B cell (primary cell): Measurements from ENCODE around the gene SLC12A4. TPM values are rescaled to one million over a fixed set of nuclear protein-coding genes. Genes with fewer than 3 reads are reported as not detected.

Experiments used
- ATAC-seq: fragments of 200-7000 bp; cut with Tn5 transposase; one replicate; pipeline ENCODE4 v1.10.0; 2021; ENCODE audit warnings: low read depth, mild to moderate bottlenecking, moderate number of reproducible peaks, moderate library complexity
- CTCF ChIA-PET: fragments of 350-600 bp; sonication (Branson Sonifier 250); formaldehyde crosslinking; loops from one replicate; lab custom pipeline; 2021; ENCODE audit warnings: antibody characterized with exemption, inconsistent platforms; lab: Charles Lee
- POLR2A ChIA-PET: fragments of 350-600 bp; sonication (Branson Sonifier 250); formaldehyde crosslinking; loops from one replicate; lab custom pipeline; 2021; ENCODE audit warnings: antibody characterized with exemption; lab: Charles Lee
- DNase-seq: peaks from one replicate; pipeline ENCODE4 v3.0.0; 2013
- H2AFZ ChIP-seq: 2 replicates; pipeline ENCODE4 v1.6.1; 2012; ENCODE audit warnings: mild to moderate bottlenecking, low read depth, low read length; ENCODE audit not compliant: insufficient read depth, poor library complexity, severe bottlenecking
- H3K27ac ChIP-seq, 2 donors: 1 replicate in 1 of 2; 2 replicates in 1 of 2; pipeline ENCODE4 v1.5.1; 2012 to 2013; ENCODE audit warnings: low read length in 2 of 2, mild to moderate bottlenecking in 2 of 2, moderate library complexity in 1 of 2
- H3K27me3 ChIP-seq, 4 experiments: fragments of 200-600 bp in 1 of 4; sonication (generic) in 1 of 4; replicated peaks in 1 of 4; 1 replicate in 2 of 4; 2 replicates in 2 of 4; pipeline versions ENCODE4 v1.6.1 to v1.7.0; 2013 to 2016; ENCODE audit warnings: low read length in 3 of 4, mild to moderate bottlenecking in 2 of 4, mixed read lengths in 1 of 4, moderate library complexity in 1 of 4; ENCODE audit not compliant: insufficient read depth in 4 of 4, control insufficient read depth in 3 of 4; ENCODE audit errors: control extremely low read depth in 1 of 4
- H3K36me3 ChIP-seq, 2 experiments: replicated peaks in 1 of 2; 1 replicate in 1 of 2; 2 replicates in 1 of 2; pipeline versions ENCODE4 v1.6.1 to v1.7.1; 2013; ENCODE audit warnings: low read length in 1 of 2; ENCODE audit not compliant: insufficient read depth in 2 of 2, control insufficient read depth in 1 of 2; ENCODE audit errors: control extremely low read depth in 1 of 2, extremely low read depth in 1 of 2
- H3K4me1 ChIP-seq, 2 donors: fragments of 200-600 bp in 1 of 2; sonication (generic) in 1 of 2; 1 replicate in 1 of 2; 2 replicates in 1 of 2; pipeline versions ENCODE4 v1.5.1 to v1.6.1; 2013 to 2017; ENCODE audit warnings: low read length in 2 of 2; ENCODE audit not compliant: control insufficient read depth in 2 of 2, insufficient read depth in 2 of 2
- H3K4me2 ChIP-seq: replicated peaks from 2 replicates; pipeline ENCODE3; 2012; ENCODE audit warnings: mild to moderate bottlenecking, low read depth, low read length; ENCODE audit not compliant: poor library complexity, severe bottlenecking
- H3K4me3 ChIP-seq, 5 experiments: fragments of 200-600 bp in 1 of 5; sonication (generic) in 1 of 5; 1 replicate in 3 of 5; 2 replicates in 2 of 5; pipeline versions ENCODE4 v1.5.1 to v1.7.0; 2011 to 2016; ENCODE audit warnings: low read length in 4 of 5, mild to moderate bottlenecking in 4 of 5, low read depth in 2 of 5, control low read depth in 1 of 5, moderate library complexity in 1 of 5; ENCODE audit not compliant: insufficient read depth in 1 of 5; ENCODE audit errors: control extremely low read depth in 1 of 5, extremely low read depth in 1 of 5
- H3K79me2 ChIP-seq: fragments of 200-600 bp; sonication (generic); one replicate; pipeline ENCODE4 v1.6.0; 2016; ENCODE audit warnings: low read length; ENCODE audit not compliant: control insufficient read depth, insufficient read depth
- H3K9ac ChIP-seq: fragments of 200-600 bp; sonication (generic); 2 replicates; pipeline ENCODE4 v1.6.1; 2017; ENCODE audit warnings: mild to moderate bottlenecking, low read length, moderate library complexity
- H3K9me3 ChIP-seq, 3 donors: one replicate each; pipeline versions ENCODE4 v1.6.1 to v1.7.1; 2013; ENCODE audit warnings: low read length in 2 of 3; ENCODE audit not compliant: control insufficient read depth in 2 of 3, insufficient read depth in 1 of 3; ENCODE audit errors: control extremely low read depth in 1 of 3
- H4K20me1 ChIP-seq: 2 replicates; pipeline ENCODE4 v1.6.0; 2012; ENCODE audit warnings: mild to moderate bottlenecking, low read length; ENCODE audit not compliant: insufficient read depth, control insufficient read depth, poor library complexity, severe bottlenecking
- H3K27ac Mint-ChIP-seq: one replicate; pipeline ENCODE4 v1.8.0; 2021; ENCODE audit warnings: mixed read lengths
- H3K27me3 Mint-ChIP-seq: one replicate; pipeline ENCODE4 v1.8.0; 2021; ENCODE audit warnings: mixed read lengths
- H3K4me1 Mint-ChIP-seq: one replicate; pipeline ENCODE4 v1.8.0; 2021; ENCODE audit warnings: mixed read lengths
- H3K4me3 Mint-ChIP-seq: one replicate; pipeline ENCODE4 v1.8.0; 2021; ENCODE audit warnings: mixed read lengths
- H3K9me3 Mint-ChIP-seq: one replicate; pipeline ENCODE4 v1.8.0; 2022; ENCODE audit warnings: mixed read lengths; ENCODE audit not compliant: insufficient read depth
- EZH2 ChIP-seq: IDR thresholded peaks from 2 replicates; pipeline ENCODE4 v1.6.1; 2012; ENCODE audit warnings: borderline replicate concordance, low read depth, mild to moderate bottlenecking, moderate library complexity, low read length; ENCODE audit not compliant: insufficient read depth, poor library complexity, severe bottlenecking
- whole genome bisulfite sequencing: methylation state at CpG from one replicate; pipeline ENCODE4 v1.1.5; 2013; ENCODE audit warnings: missing lambda C conversion rate; ENCODE audit not compliant: insufficient coverage; 5-methylcytosine and 5-hydroxymethylcytosine counted together
- intact Hi-C: fragments of 100-400 bp; cut with micrococcal nuclease; formaldehyde crosslinking; loops from one replicate; pipeline ENCODE4 v1.10.0; 2022
- polyA plus RNA-seq: library from polyadenylated mRNA; depleted of rRNA; stranded (reverse); fragments of >200 nt; gene quantifications from 2 replicates; pipeline ENCODE4 v1.2.3, GENCODE V29; 2012
- total RNA-seq, 2 donors: library from RNA; stranded (reverse); fragments of 120-200 nt in 1 of 2; gene quantifications; 1 replicate in 1 of 2; 2 replicates in 1 of 2; pipeline versions ENCODE4 v1.2.3 to v1.2.4, GENCODE V29; 2013 to 2022
- TF ChIP-seq, protein P1 (sequence below): fragments of 200-600 bp; IDR thresholded peaks from one replicate; pipeline ENCODE4 v1.8.0; 2022; ENCODE audit warnings: antibody characterized with exemption, mild to moderate bottlenecking

Gene SLC12A4
- total and polyA plus RNA-seq, 2 donors (not counting 1 experiment from before 2014, with no cell fraction given) = 20.2 to 42.2 TPM

DNA sequence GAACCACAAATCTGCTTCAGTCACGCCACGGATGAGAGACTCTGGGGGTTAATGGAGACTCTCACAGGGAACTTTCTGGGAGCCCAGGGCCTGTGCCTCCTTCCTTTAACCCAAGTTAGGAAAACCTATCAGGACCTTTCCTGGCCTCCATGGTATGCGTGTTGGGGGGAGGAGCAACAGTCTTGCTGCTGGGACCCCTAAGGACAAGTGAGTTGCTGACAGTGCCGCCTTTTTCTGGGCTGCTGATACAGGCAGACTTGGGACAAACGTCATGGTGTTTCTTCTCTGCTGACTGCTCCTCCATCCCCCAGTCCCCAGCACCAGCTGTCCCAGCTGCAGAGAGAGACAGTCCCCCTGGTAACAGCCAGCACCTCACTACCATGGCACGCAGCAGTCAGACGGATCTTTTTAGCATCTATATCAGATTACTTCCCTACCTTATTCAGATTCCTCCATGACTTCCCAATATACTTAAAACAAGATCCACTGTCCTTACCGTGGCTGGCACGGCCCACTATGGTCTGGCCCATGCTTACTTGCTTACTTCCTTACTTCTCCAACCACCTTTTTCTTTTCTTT is 40.8 kb upstream of the SLC12A4 start:
- Mint-ChIP-seq H3K27me3 (no peaks in the 10 kb centered on the region), H3K4me1 (peaks cover 29% of the 10 kb centered on the region), H3K9me3 (no peaks in the 10 kb centered on the region), H3K27ac (peak overlapping the region; percentile 59), H3K4me3 (no peak overlapping the region)
- H3K4me2 ChIP-seq = no peak overlapping the region
- CTCF ChIA-PET = interaction anchor here (3.9 kb wide), 1 partner anchor 13 kb away, joined by 24 read pairs; the partner anchor contains the start of genes DDX28 and DUS2
- no peaks in the 10 kb centered on the region for H3K9me3 ChIP-seq
- 90% methylated on average over 7 of the region's 9 CpGs for WGBS
- H3K36me3 ChIP-seq = no peaks in the 10 kb centered on the region
- no peak overlapping the region for H3K4me3 ChIP-seq
- DNase-seq (no peak), ATAC-seq (no peak)
- H4K20me1 ChIP-seq = no peaks in the 10 kb centered on the region
- H2AFZ ChIP-seq = no peak overlapping the region
- POLR2A ChIA-PET = interaction anchor here (1.3 kb wide), 1 partner anchor 14 kb away, joined by 4 read pairs; no protein-coding TSS in a partner anchor
- no peaks in the 10 kb centered on the region for H3K27me3 ChIP-seq
- H3K9ac ChIP-seq = no peak overlapping the region
- H3K4me1 ChIP-seq = peaks cover 25 to 39% of the 10 kb centered on the region in 2 donors
- no peak overlapping the region for H3K27ac ChIP-seq
- intact Hi-C loops = no loop called here
- TF ChIP-seq EZH2 = no peak
- TF ChIP-seq, protein P1, sequence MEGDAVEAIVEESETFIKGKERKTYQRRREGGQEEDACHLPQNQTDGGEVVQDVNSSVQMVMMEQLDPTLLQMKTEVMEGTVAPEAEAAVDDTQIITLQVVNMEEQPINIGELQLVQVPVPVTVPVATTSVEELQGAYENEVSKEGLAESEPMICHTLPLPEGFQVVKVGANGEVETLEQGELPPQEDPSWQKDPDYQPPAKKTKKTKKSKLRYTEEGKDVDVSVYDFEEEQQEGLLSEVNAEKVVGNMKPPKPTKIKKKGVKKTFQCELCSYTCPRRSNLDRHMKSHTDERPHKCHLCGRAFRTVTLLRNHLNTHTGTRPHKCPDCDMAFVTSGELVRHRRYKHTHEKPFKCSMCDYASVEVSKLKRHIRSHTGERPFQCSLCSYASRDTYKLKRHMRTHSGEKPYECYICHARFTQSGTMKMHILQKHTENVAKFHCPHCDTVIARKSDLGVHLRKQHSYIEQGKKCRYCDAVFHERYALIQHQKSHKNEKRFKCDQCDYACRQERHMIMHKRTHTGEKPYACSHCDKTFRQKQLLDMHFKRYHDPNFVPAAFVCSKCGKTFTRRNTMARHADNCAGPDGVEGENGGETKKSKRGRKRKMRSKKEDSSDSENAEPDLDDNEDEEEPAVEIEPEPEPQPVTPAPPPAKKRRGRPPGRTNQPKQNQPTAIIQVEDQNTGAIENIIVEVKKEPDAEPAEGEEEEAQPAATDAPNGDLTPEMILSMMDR = no peak
- peaks cover 12% of the 10 kb centered on the region for H3K79me2 ChIP-seq

DNA sequence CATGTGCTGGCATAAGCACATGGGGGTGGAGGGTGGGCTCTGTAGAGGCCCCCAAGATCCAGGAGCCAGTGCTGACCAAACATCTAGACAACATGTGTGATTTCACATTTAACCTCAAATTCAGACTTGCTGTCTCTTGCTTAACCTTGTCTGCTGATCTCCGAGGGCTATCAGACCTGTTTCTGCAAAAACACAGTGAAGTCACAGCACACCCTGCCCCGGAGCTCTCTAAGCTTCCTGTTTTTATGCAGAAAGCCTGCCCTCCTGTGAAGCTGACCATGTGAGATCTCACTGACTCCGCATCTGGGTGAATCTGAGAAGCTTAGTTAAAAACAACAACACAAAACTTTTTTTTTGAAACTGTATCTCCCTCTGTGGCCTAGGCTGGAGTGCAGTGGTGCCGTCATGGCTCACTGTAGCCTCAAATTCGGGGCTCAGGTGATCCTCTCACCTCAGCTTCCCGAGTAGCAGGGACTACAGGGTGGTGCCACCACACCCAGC is 37.4 kb upstream of the SLC12A4 start:
- H3K4me3 Mint-ChIP-seq = peak overlapping the region; percentile 69
- Histone ChIP-seq H3K4me3 (peak overlapping the region in 1 of 5 experiments; percentile 46), H3K36me3 (no peaks in the 10 kb centered on the region), H3K27me3 (no peaks in the 10 kb centered on the region), H3K4me1 (peaks cover 29 to 39% of the 10 kb centered on the region in 2 donors), H3K4me2 (peak overlapping the region; percentile 61), H3K27ac (peak overlapping the region; percentile 72 to 89), H3K9me3 (no peaks in the 10 kb centered on the region), H3K9ac (peak overlapping the region; percentile 38), H2AFZ (peak overlapping the region; percentile 51), H3K79me2 (peaks cover 11% of the 10 kb centered on the region), H4K20me1 (no peaks in the 10 kb centered on the region)
- ChIA-PET CTCF (interaction anchor here (0.8 to 28.7 kb wide), 15 partner anchors 10 to 485 kb away, joined by 3 to 320 read pairs (median 4); partner anchors contain the start of genes DDX28, DPEP2NB, DUS2 and NRN1L), POLR2A (interaction anchor here (0.7 to 5.3 kb wide), 13 partner anchors 9 to 68 kb away, joined by 3 to 37 read pairs (median 7); partner anchors contain the start of genes DDX28, DPEP2NB, DUS2 and SLC12A4)
- H3K4me1 Mint-ChIP-seq = peaks cover 35% of the 10 kb centered on the region
- ATAC-seq (peak; percentile 99), DNase-seq (peak; percentile 76)
- 13% methylated on average over 5 of the region's 6 CpGs for WGBS
- no peaks in the 10 kb centered on the region for H3K9me3 Mint-ChIP-seq
- intact Hi-C loops = loop anchor here (1.0 to 2.0 kb wide), 2 partner anchors 13 to 17 kb away; partner anchors contain the start of genes DDX28 and DUS2
- H3K27me3 Mint-ChIP-seq = no peaks in the 10 kb centered on the region
- no peak for TF ChIP-seq EZH2
- TF ChIP-seq, protein P1 = no peak
- H3K27ac Mint-ChIP-seq = peak overlapping the region; percentile 96
